HG03135 (cell line): ENCODE measurements around the gene RPL31.

Experiments used
- ATAC-seq: cut with Tn5 transposase; IDR thresholded peaks from one replicate; pipeline ENCODE4 v1.9.1; 2021; ENCODE audit warnings: mild to moderate bottlenecking, moderate library complexity; ENCODE audit not compliant: unreplicated experiment

The RPL31 gene

GRCh38 chr2:100974712-100975520 is 27.2 kb upstream of the RPL31 start:
- no peak for ATAC-seq

- ATAC-seq = no peak
Observed at GRCh38 chr2:100975521-100975785, 26.6 kb upstream of the RPL31 start.

GRCh38 chr2:100976061-100976460 is 26.0 kb upstream of the RPL31 start:
- ATAC-seq = no peak

GRCh38 chr2:100976645-100977391 is 25.3 kb upstream of the RPL31 start:
- ATAC-seq = peak; percentile 90

- no peak for ATAC-seq
Observed at GRCh38 chr2:100977511-100977910, 24.6 kb upstream of the RPL31 start.

GRCh38 chr2:100978582-100979191 is 23.4 kb upstream of the RPL31 start:
- ATAC-seq = no peak

GRCh38 chr2:100980046-100980445 is 22.0 kb upstream of the RPL31 start:
- no peak for ATAC-seq

GRCh38 chr2:100981011-100981410 is 21.1 kb upstream of the RPL31 start:
- no peak for ATAC-seq

GRCh38 chr2:100982431-100982861 is 19.6 kb upstream of the RPL31 start:
- ATAC-seq = no peak

- no peak for ATAC-seq
Observed at GRCh38 chr2:100983201-100983600, 18.9 kb upstream of the RPL31 start.

GRCh38 chr2:100983684-100984310 is 18.3 kb upstream of the RPL31 start:
- no peak for ATAC-seq

- ATAC-seq = peak; percentile 69
Observed at GRCh38 chr2:100984892-100985307, 17.2 kb upstream of the RPL31 start.

GRCh38 chr2:100986157-100986556 is 15.9 kb upstream of the RPL31 start:
- no peak for ATAC-seq

- no peak for ATAC-seq
Observed at GRCh38 chr2:100987536-100987935, 14.6 kb upstream of the RPL31 start.

GRCh38 chr2:100987974-100988373 is 14.1 kb upstream of the RPL31 start:
- ATAC-seq = no peak

- no peak for ATAC-seq
Observed at GRCh38 chr2:100988630-100989417, 13.3 kb upstream of the RPL31 start.

- ATAC-seq = no peak
Observed at GRCh38 chr2:100989666-100990065, 12.4 kb upstream of the RPL31 start.

GRCh38 chr2:100990166-100990565 is 11.9 kb upstream of the RPL31 start:
- no peak for ATAC-seq

GRCh38 chr2:100990650-100991403 is 11.3 kb upstream of the RPL31 start:
- ATAC-seq = no peak

- ATAC-seq = no peak
Observed at GRCh38 chr2:100991404-100991773, 10.7 kb upstream of the RPL31 start.
